Measurements from ENCODE around the gene NKAIN4.

NKAIN4 gene

DNA sequence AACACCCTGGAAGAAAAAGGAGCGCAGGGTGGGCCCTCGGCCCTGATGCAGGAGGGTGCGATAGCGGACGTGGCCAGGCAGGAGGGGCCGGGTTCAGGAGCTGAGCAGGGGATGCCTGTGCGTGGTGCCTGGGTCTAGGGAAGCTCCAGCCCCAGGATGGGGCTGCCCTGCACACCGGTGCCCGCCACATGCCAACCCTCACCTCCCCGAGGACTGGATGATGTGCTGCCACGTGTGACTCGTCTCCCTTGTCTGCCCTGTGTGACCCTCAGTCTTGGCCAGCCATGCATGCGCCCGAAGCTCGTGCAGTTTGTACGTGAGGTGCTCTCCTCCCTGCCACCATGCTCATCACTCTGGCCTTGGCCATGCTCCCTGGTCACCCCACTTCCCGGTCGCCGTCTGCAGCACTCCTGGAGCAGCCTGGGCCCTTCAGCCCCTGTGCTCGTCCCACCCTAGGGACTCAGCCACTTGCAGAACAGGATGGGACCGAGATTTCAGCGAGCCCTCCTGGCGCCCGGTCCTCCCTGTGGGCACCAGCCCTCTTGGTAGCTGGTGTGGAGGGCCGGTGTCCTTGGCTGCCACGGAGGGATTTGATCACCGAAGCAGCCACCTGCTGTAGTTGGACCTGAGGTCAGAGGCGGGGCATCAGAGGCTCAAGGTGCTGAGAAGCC, 34.5 kb upstream of the NKAIN4 start:
- TF ChIP-seq, protein P1, sequence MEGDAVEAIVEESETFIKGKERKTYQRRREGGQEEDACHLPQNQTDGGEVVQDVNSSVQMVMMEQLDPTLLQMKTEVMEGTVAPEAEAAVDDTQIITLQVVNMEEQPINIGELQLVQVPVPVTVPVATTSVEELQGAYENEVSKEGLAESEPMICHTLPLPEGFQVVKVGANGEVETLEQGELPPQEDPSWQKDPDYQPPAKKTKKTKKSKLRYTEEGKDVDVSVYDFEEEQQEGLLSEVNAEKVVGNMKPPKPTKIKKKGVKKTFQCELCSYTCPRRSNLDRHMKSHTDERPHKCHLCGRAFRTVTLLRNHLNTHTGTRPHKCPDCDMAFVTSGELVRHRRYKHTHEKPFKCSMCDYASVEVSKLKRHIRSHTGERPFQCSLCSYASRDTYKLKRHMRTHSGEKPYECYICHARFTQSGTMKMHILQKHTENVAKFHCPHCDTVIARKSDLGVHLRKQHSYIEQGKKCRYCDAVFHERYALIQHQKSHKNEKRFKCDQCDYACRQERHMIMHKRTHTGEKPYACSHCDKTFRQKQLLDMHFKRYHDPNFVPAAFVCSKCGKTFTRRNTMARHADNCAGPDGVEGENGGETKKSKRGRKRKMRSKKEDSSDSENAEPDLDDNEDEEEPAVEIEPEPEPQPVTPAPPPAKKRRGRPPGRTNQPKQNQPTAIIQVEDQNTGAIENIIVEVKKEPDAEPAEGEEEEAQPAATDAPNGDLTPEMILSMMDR (IDR thresholded peaks at IDR 0.05; ENCODE audit: low read depth, low read length) = no peak
- no peak overlapping the region for H3K4me3 ChIP-seq (ENCODE audit: low read depth, low read length)

DNA sequence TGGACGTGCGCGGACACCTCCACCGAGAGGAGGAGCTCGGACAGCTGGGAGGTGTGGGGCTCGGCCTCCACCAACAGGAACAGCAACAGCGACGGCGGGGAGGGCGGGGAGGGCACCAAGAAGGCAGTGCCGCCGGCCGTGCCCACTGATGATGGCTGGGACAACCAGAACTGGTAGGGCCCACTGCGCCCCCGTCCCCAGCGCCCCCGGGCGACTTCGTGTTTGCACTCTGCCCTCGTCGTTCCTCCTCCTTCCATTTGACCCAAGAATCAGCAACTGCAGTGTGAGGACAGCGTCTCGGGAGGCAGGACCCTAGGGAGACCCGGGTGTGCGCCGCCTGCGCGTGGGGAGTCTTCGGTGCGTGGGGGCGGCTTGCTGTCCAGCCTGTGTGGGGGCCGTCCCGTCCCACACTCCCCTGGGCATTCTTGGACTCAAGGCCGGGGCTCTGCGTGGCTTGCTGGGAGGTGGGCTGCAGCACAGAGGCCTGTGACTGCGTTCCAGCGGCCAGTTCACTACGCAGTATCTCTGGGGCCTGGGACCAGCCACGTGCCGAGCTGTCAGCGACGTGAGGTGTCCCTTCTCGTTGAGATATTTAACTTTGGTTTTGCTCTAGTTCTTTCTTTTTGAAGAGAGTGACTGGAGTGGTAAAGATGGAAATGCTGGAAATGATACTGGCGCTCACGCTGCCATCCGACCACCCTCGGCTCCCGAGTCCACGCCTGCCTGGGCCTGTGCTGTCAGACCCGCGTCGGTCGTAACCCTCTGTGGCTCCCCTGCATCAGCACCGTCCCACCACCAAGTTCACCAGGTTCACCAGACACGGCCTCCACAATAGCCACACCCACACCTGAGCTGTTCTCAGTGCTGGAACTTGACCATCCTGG, 33.7 kb upstream of the NKAIN4 start:
- H3K4me3 ChIP-seq (ENCODE audit: low read depth, low read length) = no peak overlapping the region
- TF ChIP-seq, protein P1 (IDR thresholded peaks at IDR 0.05; ENCODE audit: low read depth, low read length) = no peak

DNA sequence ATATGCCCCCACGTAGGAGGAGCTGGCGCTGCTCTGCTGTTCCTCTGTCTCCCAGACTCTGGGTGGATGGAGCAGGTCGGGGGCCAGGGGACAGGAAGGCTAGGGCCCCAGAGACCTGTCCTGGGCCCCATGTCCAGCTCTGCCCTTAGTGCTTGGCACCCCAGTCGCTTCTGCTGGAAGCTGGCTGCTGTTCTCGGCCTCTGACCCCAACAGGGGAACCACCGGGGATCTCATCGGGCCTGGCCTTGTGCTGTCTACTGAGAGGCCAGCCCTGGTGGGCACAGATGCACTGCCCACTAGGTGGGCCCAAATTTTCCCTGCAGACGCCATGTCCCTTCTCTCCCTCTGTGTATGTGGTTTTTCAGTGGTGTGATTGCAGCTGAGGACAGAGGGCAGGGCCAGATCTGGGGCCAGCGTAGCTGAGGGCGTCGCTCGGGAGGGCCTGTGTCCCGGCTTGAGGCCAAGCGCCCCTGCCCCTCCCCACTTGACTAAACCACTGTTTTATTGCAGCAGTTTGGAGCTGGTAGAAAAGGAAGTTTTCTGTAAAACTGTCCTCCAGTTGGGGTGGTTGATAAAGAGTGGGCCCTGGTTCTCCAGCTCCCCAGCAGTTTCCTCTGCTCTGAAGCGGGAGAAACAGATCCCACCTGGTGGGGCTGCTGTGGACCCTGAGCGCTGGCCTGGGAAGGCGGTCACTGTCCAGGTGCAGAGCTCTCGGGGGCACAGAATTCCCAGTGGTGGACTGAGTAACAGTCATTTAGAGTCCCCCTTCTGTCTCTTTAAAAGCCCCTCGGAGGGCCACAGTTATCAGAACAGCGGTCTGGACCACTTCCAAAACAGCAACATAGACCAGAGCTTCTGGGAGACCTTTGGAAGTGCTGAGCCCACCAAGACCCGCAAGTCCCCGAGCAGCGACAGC, 32.8 kb upstream of the NKAIN4 start:
- TF ChIP-seq, protein P1 (IDR thresholded peaks at IDR 0.05; ENCODE audit: low read depth, low read length) = no peak
- H3K4me3 ChIP-seq (ENCODE audit: low read depth, low read length) = no peak overlapping the region

DNA sequence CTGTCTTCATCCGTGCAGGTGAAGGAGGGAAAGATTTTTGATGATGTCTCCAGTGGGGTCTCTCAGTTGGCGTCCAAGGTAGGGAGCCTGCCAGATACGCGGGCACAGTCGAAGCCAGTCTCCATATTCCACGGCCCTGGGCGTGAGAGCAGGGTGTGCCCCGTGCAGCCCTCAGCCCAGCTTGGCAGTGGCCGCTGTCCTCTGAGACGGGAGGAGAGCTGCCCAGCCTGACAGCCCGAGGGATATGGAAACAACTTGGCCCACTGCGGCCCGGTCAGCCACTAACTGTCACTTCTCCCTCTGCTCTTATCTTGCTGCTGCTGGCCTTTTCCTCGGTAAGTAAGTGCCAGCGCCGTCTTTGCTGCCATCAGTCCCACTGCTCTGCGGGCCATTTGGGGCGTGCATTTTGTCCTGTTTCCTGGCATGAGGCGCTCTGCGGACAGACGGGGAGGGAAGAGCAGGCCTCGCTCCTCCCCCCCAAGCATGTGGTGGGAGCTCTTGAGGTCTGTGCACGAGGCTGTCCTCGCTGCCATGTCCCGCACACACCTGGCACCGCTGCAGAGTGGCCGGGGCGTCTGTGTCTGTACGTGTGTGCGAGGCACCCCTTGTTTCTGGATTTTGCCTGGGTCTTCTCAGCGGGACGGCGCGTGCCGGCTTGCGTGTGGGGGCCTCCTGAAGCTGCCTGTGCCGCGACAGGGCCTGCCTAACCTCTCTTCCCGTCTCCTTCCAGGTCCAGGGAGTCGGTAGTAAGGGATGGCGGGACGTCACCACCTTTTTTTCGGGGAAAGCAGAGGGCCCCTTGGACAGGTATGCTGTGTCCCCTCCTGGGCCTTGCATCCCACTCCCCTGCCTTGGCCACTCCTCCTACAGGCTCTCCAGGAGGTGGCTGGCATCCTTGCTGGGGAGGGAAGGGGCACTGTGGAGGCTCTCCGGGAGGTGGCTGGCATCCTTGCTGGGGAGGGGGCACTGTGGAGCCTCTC, 31.7 kb upstream of the NKAIN4 start:
- TF ChIP-seq, protein P1 (IDR thresholded peaks at IDR 0.05; ENCODE audit: low read depth, low read length) = no peak
- no peak overlapping the region for H3K4me3 ChIP-seq (ENCODE audit: low read depth, low read length)

DNA sequence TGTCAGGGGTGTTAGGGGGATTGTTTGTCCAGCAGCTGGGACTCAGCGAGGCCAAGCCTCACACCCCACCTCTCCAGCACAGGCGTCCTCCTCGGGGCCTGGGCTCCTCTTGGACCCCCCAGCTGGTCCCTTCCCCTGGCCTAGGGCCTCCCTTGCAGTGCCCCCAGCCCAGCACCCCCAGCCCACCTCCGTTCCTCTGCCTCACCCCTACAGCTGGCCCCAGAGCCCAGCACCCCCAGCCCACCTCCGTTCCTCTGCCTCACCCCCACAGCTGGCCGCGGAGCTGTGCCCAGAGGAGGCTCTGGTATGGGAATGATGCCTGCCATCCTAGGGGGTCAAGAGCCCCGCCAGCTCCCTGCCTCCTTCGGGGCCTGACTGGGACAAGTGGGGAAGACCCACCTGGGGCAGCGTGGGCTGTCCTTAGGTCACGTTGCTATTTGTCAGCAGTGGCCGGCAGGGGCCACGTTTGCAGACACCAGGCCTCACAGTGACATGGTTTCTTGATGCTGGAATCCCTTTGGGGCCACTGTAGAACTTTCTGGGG, 30.8 kb upstream of the NKAIN4 start:
- no peak overlapping the region for H3K4me3 ChIP-seq (ENCODE audit: low read depth, low read length)
- TF ChIP-seq, protein P1 (IDR thresholded peaks at IDR 0.05; ENCODE audit: low read depth, low read length) = no peak

DNA sequence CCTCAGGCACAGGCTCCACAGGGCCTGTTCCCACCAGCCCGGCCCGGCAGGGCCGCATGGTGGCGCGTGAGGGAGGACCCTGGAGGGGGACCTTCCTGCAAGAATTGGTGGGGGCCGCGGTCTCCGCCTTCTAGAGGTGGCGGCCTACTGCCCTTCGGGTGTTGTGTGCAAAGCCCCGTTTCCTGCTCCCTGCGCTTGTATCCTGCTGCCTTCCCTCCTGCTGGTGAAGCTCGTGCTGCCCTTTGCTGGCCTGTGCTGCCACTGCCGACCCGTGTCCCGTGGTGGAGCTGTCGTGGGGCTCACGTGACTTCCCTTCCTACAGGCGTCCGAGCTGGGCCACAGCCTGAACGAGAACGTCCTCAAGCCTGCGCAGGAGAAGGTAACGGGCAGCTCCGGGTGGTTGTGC, 30.3 kb upstream of the NKAIN4 start:
- no peak overlapping the region for H3K4me3 ChIP-seq (ENCODE audit: low read depth, low read length)
- TF ChIP-seq, protein P1 (IDR thresholded peaks at IDR 0.05; ENCODE audit: low read depth, low read length) = no peak

All from WI38 (cell line).